Urothelium cell line (cell line): ENCODE measurements around the gene WDFY4.
A peak's percentile ranks its signal among the peaks of the same experiment; 100 is the strongest.

ENCODE experiments used
- DNase-seq: peaks from one replicate; pipeline ENCODE4 v3.0.0; 2011; ENCODE audit warnings: low spot score, mixed read lengths
- FAIRE-seq: peaks from 2 replicates; lab custom pipeline; 2011; peaks lifted over from hg19 to GRCh38; lab: Jason Lieb, UNC

The WDFY4 gene

GRCh38 chr10:48932831-48933664 lies 248.4 kb downstream of the WDFY4 start:
- no peak for DNase-seq
- FAIRE-seq: no peak

- no peak for DNase-seq
- no peak for FAIRE-seq
Observed at GRCh38 chr10:48934672-48935501, 250.2 kb downstream of the WDFY4 start.

- DNase-seq: no peak
- FAIRE-seq: no peak
Observed at GRCh38 chr10:48935577-48935976, 250.9 kb downstream of the WDFY4 start.

- peak; percentile 23 for FAIRE-seq
- no peak for DNase-seq
Observed at GRCh38 chr10:48937796-48938195, 253.1 kb downstream of the WDFY4 start.

- DNase-seq (no peak), FAIRE-seq (no peak)
Observed at GRCh38 chr10:48938281-48938680, 253.6 kb downstream of the WDFY4 start.

- FAIRE-seq (no peak), DNase-seq (no peak)
Observed at GRCh38 chr10:48938990-48939536, 254.4 kb downstream of the WDFY4 start.

GRCh38 chr10:48939790-48940325 lies 255.2 kb downstream of the WDFY4 start, which contains the start of gene LRRC18:
Gene LRRC18 (minus strand): TSS chr10:48939840. CDS start chr10:48914155, 25,685 bp downstream.
- FAIRE-seq (peak; percentile 23), DNase-seq (no peak)

- DNase-seq (no peak), FAIRE-seq (no peak)
Observed at GRCh38 chr10:48940372-48940771, 255.7 kb downstream of the WDFY4 start.

GRCh38 chr10:48940958-48941357 lies 256.3 kb downstream of the WDFY4 start:
- no peak for FAIRE-seq
- DNase-seq: no peak

GRCh38 chr10:48941427-48942075 lies 256.9 kb downstream of the WDFY4 start:
- FAIRE-seq: no peak

GRCh38 chr10:48943096-48943495 lies 258.4 kb downstream of the WDFY4 start:
- FAIRE-seq: no peak
- DNase-seq: no peak

More at GRCh38 chr10:48941427-48942075, 256.9 kb downstream of the WDFY4 start:
- no peak for DNase-seq

- DNase-seq (no peak), FAIRE-seq (no peak)
Observed at GRCh38 chr10:48944171-48944570, 259.5 kb downstream of the WDFY4 start.

- no peak for DNase-seq
- FAIRE-seq: no peak
Observed at GRCh38 chr10:48945441-48946130, 260.9 kb downstream of the WDFY4 start.

- DNase-seq (no peak), FAIRE-seq (no peak)
Observed at GRCh38 chr10:48946332-48946731, 261.7 kb downstream of the WDFY4 start.

- FAIRE-seq (peak; percentile 94), DNase-seq (peak; percentile 56)
Observed at GRCh38 chr10:48946891-48947500, 262.3 kb downstream of the WDFY4 start.

GRCh38 chr10:48947690-48948469 lies 263.2 kb downstream of the WDFY4 start:
- DNase-seq: no peak

GRCh38 chr10:48948470-48949037 lies 263.9 kb downstream of the WDFY4 start:
- FAIRE-seq (no peak), DNase-seq (no peak)

More at GRCh38 chr10:48947690-48948469, 263.2 kb downstream of the WDFY4 start:
- no peak for FAIRE-seq

- no peak for DNase-seq
Observed at GRCh38 chr10:48951707-48952106, 267.0 kb downstream of the WDFY4 start.

More at GRCh38 chr10:48951707-48952106, 267.0 kb downstream of the WDFY4 start:
- no peak for FAIRE-seq
